Eye (tissue), 1 donor: ENCODE results near the gene ASAP2.

Experiments used
- DNase-seq: peaks from one replicate; pipeline ENCODE4 v3.0.0-alpha.2; 2015

Gene ASAP2

DNA sequence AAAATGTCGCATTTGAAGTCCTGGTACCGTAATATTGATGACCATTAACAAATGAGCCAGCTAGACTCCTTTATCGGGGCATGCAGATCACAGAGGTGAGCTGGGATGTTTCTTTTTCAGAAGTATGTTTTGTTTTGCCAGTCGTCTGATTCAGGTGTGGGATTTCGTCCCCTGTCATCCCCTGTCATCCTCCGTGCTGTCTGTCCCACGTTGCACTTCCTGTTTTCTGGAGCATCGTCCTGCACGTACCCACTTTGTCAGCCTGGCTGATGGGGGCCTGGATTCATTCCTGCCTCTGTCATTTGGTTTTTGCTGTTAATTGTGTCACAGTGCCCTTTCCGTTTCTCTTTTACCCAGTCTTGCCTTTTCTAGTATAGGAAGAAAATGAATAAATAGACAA lies 72.8 kb downstream of the ASAP2 start:
- no peak for DNase-seq

DNA sequence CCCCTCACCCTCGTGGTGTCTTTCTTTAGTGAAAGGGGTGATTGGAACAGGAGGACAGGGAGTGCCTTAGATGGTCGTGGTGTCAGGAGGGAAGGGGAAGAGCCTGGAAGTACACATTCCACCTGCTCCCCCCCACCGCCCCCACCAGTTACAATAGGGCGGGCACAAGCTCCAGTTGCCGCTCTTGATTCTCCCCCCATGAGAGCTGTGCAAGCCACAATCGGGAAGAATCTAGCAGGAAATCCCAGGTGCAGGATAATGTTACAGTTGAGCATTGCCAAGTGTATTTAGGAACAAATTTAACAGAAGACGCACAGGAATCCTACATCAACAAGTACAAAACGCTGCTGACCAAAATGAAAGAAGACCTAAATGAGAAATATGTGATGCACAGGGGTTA lies 73.6 kb downstream of the ASAP2 start:
- DNase-seq = no peak

DNA sequence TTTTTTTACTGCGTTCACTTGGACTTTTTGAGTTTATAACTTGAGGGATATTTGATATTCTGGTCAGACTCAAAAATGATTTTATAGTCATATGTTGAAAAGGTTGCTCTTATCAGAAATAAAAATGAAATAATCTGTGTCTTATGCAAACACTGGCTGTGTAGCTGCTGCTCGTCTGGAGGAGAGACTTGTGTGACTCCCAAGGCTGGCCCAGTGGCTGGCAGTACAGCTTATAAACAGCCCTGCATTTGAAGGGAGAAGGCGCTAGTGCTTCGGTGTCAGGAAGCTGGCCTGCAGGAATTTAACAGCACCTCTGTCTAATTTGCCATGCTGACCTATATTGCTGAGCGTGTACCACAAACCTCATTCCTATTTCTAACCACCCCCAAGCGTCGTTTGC lies 74.5 kb downstream of the ASAP2 start:
- no peak for DNase-seq

DNA sequence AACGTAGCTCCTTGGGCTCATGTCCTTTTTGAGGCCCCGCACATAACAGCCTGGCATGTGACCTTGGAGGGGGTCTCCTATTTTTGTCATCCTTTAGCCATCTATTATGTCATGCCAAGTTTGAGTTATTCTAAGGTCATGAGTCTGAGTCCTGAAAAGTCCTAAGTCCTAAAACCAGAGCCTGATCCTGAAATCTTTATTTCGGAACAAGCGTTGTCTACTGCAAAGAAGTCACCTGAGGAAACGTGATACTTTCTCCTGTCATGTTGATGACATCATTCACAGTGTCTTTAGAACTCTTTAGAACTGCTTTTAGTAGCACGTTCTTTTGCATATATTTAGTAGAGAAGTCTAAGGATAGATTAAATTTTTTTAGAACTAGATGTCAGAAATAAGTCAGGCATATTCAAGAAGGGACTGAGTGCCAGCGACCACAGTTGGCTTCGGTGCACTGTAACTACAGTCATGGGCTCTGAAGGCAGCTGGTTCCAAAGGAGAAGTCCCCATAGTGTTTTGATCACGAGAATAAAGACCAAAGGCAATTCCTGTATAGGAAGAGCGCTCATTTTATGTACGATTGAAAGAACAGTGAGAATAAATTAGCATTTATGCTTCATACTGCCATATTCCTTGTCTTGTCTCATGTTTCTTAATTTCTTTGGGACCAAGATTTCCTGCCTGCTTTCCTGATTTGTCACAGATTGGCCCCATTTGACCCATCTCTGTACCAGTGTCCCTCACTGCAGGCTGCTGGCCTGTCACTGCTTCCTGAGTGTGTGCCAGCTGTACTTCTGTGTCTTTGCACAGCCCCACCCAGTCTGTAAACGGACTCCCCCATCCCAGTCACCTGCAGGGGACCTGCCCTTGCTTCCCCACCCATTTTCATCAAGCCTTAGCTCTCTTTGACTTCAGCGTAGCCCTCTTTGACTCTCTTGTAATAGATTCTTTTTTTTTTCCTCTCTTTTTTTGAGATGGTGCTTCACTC lies 75.8 kb downstream of the ASAP2 start:
- no peak for DNase-seq

DNA sequence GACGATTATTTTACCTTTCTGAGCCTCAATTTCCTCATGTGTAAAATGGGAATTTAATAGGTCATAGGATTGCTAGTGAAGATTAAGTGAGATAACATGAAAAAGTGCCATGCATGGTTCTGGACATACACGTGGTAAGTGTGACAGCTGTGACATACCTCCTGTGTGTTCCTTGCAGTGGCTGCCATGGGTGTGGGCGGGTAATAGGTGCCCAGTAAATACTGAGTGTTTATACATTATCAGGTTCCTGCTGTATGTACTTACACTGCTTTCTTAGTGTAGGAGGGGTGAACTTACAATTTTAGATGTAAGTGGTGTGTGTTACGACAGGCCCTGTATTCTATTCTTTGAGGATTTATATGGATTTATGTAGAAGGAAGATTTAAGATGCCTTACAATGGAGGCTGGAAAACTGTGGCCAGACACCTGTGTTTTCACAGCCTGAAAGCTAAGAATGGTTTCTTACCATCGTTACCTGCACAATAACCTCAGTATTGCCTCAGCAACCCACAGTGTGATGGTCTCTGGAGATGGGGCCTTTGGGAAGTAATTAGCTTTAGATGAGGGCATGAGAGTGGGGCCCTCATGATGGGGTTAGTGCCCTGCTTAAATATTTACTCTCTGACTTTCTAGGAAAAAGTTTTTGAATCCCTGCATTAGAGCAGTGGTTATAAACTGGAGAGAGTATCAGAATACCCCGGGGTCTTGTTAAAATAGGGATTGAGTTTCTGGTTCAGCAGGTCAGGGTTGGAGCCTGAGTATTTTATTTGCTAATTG lies 78.1 kb downstream of the ASAP2 start:
- no peak for DNase-seq

DNA sequence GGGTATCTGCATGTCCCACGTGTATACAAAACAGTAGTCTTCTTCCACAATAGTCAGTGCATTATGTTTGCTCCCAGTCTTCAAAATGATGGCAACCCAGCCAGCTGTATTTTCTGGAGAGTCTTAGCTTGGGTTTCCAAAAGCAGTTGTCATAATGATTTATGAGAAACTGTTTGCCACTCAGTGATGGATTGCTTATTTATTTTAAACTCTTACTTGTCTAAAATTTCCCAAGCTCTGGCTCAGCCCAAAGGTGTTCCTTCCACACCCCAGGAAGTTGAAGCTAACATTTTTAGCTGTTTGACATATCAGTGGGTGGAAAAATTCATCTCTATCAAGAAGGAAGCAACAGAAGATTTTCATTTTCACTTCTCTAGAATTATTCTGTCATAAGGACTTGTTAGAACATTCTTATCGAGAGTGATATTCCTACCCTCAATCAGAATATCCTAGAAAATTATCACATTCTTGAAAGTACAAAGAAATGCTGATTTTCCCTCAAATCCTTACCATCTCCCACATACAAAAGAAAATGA lies 78.8 kb downstream of the ASAP2 start:
- DNase-seq = no peak

DNA sequence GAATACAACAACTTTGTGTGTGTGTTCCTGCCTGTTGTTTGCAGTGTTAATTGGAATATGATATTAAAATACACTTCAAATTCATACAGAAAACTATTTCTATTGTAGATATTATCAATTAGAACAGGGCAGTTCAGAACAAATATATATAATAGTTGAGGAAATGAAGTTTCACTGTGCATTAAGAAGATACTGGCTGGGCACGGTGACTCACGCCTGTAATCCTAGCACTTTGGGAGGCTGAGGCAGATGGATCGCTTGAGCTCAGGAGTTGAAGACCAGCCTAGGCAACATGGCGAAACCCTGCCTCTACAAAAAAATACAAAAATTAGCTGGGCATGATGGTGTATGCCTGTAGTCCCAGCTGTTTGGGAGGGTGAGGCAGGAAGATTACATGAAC lies 79.3 kb downstream of the ASAP2 start:
- no peak for DNase-seq

DNA sequence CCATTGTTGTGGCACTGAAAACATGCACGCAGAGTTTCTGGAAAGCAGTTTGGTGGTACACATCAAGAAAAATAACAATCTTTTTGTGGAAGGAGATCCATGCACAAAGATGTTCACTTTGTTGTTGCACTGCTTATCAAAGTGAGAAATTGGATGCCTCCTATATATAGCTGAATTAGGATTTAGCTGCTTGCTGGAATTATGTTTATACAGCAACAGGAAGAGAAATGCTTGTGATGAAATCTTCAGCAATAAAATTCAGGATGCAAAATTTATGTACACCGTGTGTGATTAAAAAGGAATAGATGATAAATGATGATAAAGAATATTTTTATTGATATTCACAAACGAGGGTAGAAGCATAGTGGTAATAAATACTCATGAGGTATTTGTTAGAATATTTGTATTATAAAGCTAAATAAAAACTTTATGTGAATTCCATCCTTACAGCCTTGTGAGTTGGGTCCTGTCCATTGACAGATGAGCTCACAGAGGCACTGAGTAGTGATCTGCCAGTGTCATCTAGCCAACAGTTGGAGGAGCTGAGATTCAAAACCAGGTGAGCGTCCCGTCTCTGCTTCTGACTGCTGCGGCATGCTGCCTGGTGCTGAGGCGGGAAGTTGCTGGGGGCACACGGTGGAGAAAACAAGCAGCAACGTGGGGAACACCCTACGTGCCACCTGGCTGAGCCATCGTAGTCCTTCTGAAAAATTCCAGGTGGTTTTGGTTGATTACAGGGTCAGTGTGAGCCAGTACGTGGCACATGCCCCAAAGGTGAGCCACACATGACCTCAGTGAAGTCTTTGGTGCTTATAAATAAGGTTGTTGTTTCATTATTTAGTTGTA lies 80.2 kb downstream of the ASAP2 start:
- no peak for DNase-seq

DNA sequence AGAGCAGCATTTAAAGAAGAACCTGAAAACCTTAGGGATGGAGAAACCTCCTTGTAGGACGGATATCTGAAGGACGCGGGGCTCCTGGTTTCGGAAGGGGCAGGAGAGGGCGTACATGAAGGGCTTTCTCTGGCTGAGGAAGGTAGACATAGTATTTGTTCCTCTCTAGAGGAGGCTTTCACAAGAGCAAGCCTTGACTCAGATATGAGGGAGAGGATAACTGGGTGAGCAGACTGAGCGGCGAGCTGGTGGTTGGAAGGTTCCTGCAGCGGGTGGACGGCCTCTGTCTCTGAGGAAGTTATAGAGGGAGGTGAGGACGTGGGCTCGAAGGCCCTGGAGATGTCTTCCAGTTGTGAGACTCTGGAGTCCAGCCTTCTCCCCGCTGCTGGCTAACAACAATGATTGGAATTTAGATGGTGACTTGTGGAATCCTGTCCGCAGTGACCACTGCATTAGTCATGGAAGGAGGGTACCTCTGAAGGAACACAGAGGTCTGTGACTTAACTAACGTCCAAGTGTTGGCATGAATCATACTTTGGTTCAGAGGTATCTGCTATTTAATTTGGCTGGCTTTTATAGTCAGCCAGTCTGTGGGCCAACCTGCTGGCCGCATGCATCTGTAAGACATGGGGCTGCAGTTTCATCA lies 80.9 kb downstream of the ASAP2 start:
- DNase-seq = no peak

DNA sequence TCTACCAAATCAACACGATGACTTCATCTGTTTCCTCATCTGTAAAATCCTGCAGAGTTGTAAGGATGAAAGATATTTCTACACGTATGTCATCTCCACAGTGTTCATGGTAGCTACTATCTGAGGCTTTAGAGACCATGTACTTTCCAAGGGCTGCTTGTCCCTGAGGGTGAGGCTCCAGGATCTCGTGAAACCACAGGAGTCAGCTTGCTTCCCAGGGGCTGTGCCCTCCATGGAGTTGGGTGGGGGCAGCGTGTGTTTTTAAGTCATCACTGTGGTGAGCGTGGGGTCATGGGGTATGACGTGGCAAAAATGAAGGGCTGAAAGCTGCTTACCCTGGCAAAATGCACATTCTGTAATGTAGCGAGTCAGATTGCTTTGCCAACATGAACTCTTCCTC lies 81.6 kb downstream of the ASAP2 start:
- DNase-seq = no peak

DNA sequence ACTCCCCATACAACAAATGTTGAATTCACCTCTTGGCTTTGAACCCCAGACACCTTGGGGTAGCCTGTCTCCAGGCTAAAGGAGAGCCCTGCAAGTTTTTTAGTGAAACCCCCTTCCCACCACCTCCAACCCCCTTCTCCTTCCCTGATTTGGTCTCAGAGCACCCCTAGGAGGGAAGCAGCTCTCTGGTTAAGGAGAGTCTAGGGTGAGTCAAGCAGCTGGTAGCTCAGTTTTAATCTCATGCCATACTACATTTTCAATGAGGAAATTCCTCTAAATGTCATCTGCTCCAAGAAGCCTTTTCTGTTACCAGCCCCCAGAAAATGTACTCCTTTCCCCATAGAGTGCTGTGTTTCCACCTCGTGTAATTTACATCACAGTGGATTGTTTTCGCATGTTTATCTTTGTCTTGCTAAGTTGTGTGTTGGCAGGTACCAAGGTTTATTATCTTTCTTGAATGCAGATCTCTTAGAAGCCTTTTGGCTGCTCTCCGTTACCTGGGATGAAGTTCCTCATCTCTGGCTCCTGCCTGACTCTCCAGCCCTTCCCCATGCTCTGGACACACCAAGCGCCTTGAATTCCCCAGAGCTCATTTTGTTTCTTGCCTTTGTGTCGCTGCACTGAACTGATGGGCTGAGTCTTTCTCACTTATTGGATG lies 82.2 kb downstream of the ASAP2 start:
- no peak for DNase-seq

DNA sequence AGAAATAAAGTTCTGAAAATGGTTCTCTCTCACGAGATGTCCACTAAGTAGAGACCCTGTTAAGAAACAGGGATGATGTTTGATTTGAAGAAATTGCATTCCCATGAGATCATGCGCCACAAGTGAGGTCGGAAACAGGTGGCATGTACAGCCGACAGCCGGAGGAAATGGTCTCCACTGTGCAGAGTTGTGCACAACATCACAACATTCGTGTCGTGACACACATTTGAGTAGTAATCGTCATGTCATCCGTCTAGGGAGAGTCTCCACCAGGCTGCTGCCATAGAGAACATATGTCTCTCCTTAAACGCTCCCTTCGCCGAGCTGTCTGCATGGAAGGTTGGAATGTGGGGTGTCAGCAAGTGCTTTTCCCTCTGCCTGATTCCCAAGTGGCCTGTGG lies 84.7 kb downstream of the ASAP2 start:
- DNase-seq = no peak

DNA sequence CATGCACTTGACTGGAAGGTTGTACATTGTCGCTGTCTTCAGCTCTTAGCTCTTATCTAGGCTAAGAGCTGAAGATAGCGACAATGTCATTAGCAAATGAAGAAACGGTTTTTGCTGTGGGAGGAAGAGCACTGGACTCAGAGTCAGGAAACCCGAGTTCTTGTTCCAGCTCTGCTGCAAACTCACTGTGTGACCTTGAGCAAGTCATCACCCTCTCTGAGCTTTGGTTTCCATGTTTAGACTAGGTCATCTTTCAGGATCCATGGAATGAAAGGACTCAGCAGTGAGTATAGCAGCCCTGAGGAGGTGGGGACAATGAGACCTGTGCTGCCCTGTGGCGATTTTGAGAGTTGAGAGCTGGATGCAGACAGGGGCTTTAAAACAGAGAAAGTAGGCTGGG lies 85.3 kb downstream of the ASAP2 start:
- DNase-seq = no peak

DNA sequence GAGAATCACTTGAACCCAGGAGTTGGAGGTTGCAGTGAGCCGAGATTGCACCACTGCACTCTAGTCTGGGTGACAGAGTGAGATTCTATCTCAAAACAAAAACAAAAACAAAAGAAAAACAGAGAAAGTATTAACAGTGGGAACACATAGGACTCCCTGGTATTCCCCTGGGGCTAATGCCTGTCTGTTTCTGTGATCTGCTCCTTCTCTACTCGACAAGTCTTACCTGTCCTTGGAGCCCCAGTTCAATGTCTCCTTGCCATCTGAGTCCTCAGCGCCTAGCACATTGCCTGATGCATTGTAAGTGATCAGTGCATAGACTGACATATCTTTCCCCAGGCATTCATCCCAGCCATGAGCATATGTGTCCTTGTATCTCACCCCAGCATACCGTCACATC lies 85.8 kb downstream of the ASAP2 start:
- DNase-seq = no peak

DNA sequence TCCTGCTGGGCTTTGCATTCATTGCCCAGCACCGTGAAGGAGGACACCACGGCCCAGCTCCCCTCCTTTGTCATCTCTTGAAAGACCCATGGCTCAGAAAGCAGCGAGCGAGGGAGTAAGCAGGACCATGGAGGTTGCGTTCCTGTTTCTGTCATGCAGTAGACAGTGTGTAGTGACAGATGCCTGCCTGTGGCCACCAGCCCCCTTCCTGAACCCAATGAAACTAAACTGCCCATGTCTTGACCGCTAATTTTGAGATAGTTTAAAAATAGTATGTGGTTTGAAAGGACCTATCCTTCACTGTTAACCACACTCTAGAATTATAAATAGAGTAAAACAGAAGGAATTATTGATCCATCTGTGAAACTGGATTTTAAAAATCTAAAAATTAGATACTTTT lies 88.2 kb downstream of the ASAP2 start:
- DNase-seq = no peak

DNA sequence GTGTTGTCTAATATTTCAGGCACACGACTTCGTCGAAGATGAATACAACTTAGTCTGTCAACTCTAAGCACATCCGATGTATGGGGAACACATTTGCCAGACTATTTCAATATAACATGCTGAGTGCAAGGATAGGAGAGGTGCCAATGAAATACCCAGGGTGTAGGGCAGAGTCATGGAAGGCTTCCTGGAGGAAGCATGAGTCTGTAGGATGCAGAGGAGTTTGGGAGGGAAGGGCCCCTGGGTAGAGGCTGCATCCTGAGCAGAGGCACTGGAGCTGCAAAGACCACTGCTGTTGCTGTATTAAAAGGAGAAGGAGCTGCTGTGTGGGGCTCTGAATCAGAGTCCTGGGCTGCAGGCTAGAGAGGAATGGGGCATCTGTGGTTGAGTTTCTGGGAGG lies 89.9 kb downstream of the ASAP2 start:
- no peak for DNase-seq

DNA sequence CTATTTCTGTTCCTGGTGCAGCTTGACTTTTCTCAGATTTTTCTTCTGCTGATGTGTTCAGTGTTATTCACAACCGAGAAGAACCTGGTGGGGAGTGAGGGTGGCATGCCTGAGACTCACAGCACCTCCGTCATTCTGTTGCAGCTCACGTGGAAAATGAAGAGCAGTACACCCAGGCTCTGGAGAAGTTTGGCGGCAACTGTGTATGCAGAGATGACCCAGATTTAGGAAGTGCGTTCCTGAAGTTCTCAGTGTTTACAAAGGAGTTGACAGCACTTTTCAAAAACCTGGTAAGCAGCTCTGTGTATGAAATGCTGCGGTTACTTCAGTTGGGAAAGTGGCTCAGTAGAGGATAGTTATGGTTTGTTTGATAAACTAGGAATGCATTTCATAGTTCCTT lies 90.5 kb downstream of the ASAP2 start:
- DNase-seq = no peak

DNA sequence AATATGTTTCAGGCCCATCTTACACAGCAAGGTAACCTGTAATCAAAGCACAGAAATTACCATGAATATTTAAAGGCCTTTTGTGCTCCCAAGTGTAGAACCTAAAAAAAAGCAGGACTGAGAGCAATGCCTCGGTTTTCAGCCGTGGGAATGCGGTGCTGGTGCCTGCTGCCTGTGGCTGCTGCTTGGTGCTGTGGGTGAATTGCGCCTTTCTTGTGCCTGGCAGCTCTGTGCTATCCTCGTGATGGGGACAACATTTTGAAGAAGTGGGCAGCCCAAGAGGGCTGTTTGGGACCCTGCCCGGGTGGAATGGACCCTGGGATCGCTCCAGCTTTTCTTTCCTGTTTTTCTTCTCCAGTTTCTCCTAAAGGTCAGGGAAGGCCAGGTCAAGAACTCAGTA lies 91.2 kb downstream of the ASAP2 start:
- DNase-seq = no peak

DNA sequence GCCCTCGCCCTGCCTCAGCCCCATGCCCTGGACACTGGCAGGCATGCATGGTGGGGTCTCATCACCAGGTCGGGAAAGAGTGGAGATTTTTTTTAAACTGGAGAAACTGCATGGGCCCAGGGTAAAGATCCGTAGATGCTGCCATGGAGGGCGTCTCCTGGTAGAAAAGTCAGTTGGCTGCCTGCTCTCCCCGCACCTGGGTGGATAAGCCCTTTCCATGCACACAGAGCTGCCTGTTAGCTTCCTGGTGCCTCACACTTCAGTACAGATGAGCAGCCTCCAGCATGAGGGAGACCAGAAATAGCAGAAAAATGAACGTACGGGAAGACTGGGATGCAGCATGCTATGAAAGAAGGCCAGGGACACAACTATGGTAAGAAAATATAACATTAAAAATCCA lies 92.0 kb downstream of the ASAP2 start:
- DNase-seq = no peak

DNA sequence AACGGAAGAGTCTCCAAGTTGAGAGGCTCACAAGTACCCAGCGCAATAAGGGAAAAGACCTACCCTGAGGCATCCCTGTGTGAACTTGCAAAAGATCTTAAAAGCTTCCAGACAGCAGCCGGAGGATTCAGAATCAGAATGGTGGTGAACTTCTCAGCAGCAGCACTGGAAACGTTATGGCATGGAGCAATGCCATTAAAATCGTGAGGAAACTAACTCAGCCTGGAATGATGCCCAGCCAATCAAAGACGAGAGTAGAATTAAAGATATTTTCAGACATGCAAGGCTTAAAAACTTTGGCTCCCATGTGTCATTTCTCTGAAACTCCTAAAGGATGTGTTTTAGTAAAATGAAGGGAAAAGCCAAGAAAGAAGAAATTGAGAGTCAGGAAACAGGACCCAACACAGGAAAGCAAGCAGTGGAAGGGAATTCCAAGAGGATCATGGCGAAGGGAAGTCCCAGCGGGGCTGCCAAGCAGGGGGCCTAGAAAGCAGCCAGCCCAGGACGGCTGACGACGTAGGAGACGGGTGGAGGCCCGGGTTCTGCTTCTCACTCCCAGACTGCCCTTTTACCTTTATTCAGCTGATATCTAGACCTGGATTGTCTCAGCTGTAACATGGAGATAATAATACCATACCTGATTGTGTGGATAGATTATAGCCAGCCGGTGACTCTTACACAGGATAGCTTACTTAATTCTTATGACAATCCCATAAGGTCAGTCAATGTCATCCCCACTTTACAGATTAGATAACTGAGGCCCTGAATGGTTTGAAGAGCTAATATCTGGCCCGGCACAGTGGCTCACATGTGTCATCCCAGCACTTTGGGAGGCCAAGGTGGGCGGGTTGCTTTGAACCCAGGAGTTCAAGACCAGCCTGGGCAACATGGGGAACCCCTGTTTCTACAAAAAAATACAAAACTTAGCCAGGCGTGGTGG lies 92.8 kb downstream of the ASAP2 start:
- no peak for DNase-seq

DNA sequence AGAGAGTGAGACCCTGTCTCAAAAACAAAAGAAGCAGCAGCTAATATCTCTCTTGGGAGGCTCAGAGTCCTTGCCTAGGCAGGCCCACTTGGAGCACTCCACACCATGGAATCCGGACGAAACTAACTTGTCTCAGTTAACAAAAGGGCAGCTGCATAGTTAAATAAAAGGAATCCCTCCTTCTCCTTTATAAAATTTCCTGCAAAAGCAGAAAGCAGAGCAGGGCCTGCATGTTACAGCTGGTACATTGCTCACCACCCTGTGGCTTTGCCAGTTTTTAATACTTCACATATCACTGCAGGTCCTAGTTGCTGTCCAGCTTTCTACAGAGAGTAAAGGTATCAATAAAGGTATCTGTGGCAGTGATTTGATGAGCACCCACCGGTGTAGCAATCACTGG lies 93.6 kb downstream of the ASAP2 start:
- DNase-seq = no peak
